ENCODE measurements around the gene ACSS1. TPM values are rescaled to one million over a fixed set of nuclear protein-coding genes. Genes with fewer than 3 reads are reported as not detected.
A peak's percentile ranks its signal among the peaks of the same experiment; 100 is the strongest.

The ACSS1 gene
- total RNA-seq, 1 experiment from 2014 or later = 0.61 TPM

DNA sequence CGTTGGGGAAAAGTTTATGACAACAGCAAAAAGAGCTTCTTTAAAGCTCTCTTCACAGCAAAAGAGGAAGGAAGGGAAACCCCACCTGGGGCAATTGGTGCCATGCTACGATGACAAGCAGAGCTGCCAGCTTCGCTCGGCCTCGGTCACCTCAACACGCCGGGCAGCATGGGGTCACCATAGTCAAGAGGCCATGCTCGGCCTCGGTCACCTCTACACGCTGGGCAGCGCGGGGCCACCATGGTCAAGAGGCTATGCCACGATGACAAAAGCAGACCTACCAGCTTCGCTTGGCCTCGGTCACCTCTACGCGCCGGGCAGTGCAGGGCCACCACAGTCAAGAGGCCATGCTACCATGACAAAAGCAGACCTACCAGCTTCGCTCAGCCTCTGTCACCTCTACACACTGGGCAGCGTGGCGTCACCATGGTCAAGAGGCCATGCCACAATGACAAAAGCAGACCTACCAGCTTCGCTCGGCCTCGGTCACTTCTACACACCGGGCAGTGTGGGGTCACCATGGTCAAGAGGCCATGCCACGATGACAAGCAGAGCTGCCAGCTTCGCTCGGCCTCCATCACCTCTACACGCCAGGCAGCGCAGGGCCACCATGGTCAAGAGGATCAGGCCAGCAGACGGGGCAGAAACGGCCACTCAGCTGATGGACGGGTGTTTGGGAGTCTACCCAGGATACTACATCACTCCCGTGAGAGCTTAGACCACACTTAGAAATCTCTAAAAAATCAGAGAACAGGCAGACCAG, 77.5 kb downstream of the ACSS1 start:
- H3K27me3 Mint-ChIP-seq (ENCODE audit: low read depth) = no peaks in the 10 kb centered on the region; the same call in 1 of the 2 replicates
- H3K14ac ChIP-seq (ENCODE audit: insufficient read depth, low read length) = no peak overlapping the region
- H3K4ac ChIP-seq (ENCODE audit: low read depth, low read length) = no peak overlapping the region
- H3K4me1 Mint-ChIP-seq = no peaks in the 10 kb centered on the region
- no peak overlapping the region for H4K5ac ChIP-seq (ENCODE audit: insufficient read length, low read depth, low read length)
- H3T11ph ChIP-seq (ENCODE audit: low read length) = no peak overlapping the region
- no peaks in the 10 kb centered on the region for H4K20me1 ChIP-seq (ENCODE audit: control insufficient read depth, insufficient read depth, insufficient read length)
- no peak overlapping the region for H2BK5ac ChIP-seq (ENCODE audit: insufficient read length, low read length)
- H2BK120ac ChIP-seq (ENCODE audit: low read depth, low read length, poor library complexity, severe bottlenecking) = no peak overlapping the region
- no peak overlapping the region for H3K4me3 Mint-ChIP-seq
- H2AFZ ChIP-seq (ENCODE audit: low read length) = no peak overlapping the region
- peaks cover 72 to 82% (median 78%) of the 10 kb centered on the region in 3 experiments for H3K36me3 Mint-ChIP-seq (ENCODE audit: insufficient read depth in 1 of 3, low read depth in 3 of 3)
- H2BK15ac ChIP-seq (ENCODE audit: low read depth, low read length) = no peak overlapping the region
- H3K4me1 ChIP-seq (ENCODE audit: insufficient read depth, low read length) = no peaks in the 10 kb centered on the region
- peaks cover 21% of the 10 kb centered on the region for H3K9me3 ChIP-seq (ENCODE audit: control insufficient read depth, low read depth, low read length)
- H3K4me2 ChIP-seq (ENCODE audit: insufficient read depth, insufficient read length, low read length) = no peak overlapping the region
- H3K27me3 ChIP-seq (ENCODE audit: insufficient read depth, low read length) = no peaks in the 10 kb centered on the region
- H3K79me2 ChIP-seq (ENCODE audit: insufficient read depth, low read length) = no peaks in the 10 kb centered on the region; the same call in 1 of the 2 replicates
- no peak for TF ChIP-seq CTCF (conservative IDR thresholded peaks at IDR 0.05)
- no peak overlapping the region for H2BK20ac ChIP-seq (ENCODE audit: low read depth, low read length, poor library complexity, severe bottlenecking)
- H3K23me2 ChIP-seq (ENCODE audit: insufficient read length, low read depth, low read length, poor library complexity, severe bottlenecking) = no peaks in the 10 kb centered on the region
- WGBS (ENCODE audit: extremely low coverage, insufficient read length, low lambda C conversion rate) = no CpG with 5 or more reads among the region's 34 CpGs
- H3K18ac ChIP-seq (ENCODE audit: insufficient read length, low read depth, low read length) = no peak overlapping the region
- peaks cover 20 to 30% of the 10 kb centered on the region in 2 experiments for H3K9me3 Mint-ChIP-seq
- H3K27ac Mint-ChIP-seq = peak overlapping the region in 1 of 3 experiments; percentile 23; a peak in 1 of 7 replicates
- no peak overlapping the region for H4K91ac ChIP-seq (ENCODE audit: insufficient read length, low read depth, low read length)
- H2AK5ac ChIP-seq (ENCODE audit: insufficient read length, low read length) = no peak overlapping the region
- no peak overlapping the region for H3K56ac ChIP-seq (ENCODE audit: insufficient read length, low read depth, low read length)
- H3K9ac ChIP-seq (ENCODE audit: extremely low read depth, insufficient read length, low read length) = no peak overlapping the region
- no peak overlapping the region for H3K27ac ChIP-seq (ENCODE audit: insufficient read length, low read depth, low read length)
- H2BK12ac ChIP-seq (ENCODE audit: insufficient read length, low read depth, low read length) = no peak overlapping the region
- peaks cover 7% of the 10 kb centered on the region for H3K79me1 ChIP-seq (ENCODE audit: insufficient read depth, low read depth, low read length, poor library complexity, severe bottlenecking)
- peak; percentile 5 for DNase-seq
- H4K8ac ChIP-seq (replicated peaks; ENCODE audit: insufficient read length, low read depth, low read length) = no peak overlapping the region
- no peak overlapping the region for H3K23ac ChIP-seq (ENCODE audit: insufficient read length, low read depth, low read length)

Measured in H9 (cell line).